DND-41 (cell line): ENCODE data around the gene ZNF174.

ENCODE experiments used
- CTCF ChIP-seq: IDR thresholded peaks from 2 replicates; pipeline ENCODE4 v1.5.1; 2012; ENCODE audit warnings: borderline replicate concordance, low read length, moderate library complexity, mild to moderate bottlenecking; ENCODE audit not compliant: poor library complexity, severe bottlenecking; ENCODE audit errors: extremely low read depth
- EZH2 ChIP-seq: IDR thresholded peaks from 3 replicates; pipeline ENCODE4 v1.6.1; 2012; ENCODE audit warnings: borderline replicate concordance, low read depth, mild to moderate bottlenecking, moderate library complexity, low read length, inconsistent platforms; ENCODE audit not compliant: severe bottlenecking

- TF ChIP-seq CTCF: no peak
- no peak for TF ChIP-seq EZH2
Measured at GRCh38 chr16:3356118-3356517, 44.9 kb upstream of the ZNF174 start.
